ENCODE measurements around the gene GSDME. TPM values are rescaled to one million over a fixed set of nuclear protein-coding genes. Genes with fewer than 3 reads are reported as not detected.

GSDME gene
- total RNA-seq, 1 donor from 2014 or later, result 10.4 TPM

- intact Hi-C loops (cut with micrococcal nuclease), result loop anchor here (2.0 kb wide), 1 partner anchor 30 kb away; the partner anchor contains the start of gene GSDME
- H3K4me1 Mint-ChIP-seq, result peaks cover 13% of the 10 kb centered on the region
- H3K27ac Mint-ChIP-seq, result peak overlapping the region; percentile 51
- H3K9me3 Mint-ChIP-seq, result peaks cover 15% of the 10 kb centered on the region
- no peaks in the 10 kb centered on the region for H3K27me3 Mint-ChIP-seq
- H3K36me3 Mint-ChIP-seq (ENCODE audit: low read depth), result peaks cover 33% of the 10 kb centered on the region
- DNase-seq, result peak; percentile 62
- no peak overlapping the region for H3K4me3 Mint-ChIP-seq
Measured at GRCh38 chr7:24786941-24787340, 29.7 kb upstream of the GSDME start.

- Mint-ChIP-seq H3K4me3 (no peak overlapping the region), H3K4me1 (peaks cover 13% of the 10 kb centered on the region), H3K27ac (no peak overlapping the region), H3K36me3 (ENCODE audit: low read depth) (peaks cover 34% of the 10 kb centered on the region), H3K27me3 (no peaks in the 10 kb centered on the region), H3K9me3 (peaks cover 15% of the 10 kb centered on the region)
- intact Hi-C loops (cut with micrococcal nuclease), result loop anchor here (2.0 kb wide), 1 partner anchor 30 kb away; the partner anchor contains the start of gene GSDME
- DNase-seq, result no peak
Measured at GRCh38 chr7:24786306-24786705, 29.0 kb upstream of the GSDME start.

GRCh38 chr7:24784277-24784676 lies 27.0 kb upstream of the GSDME start:
- intact Hi-C loops (cut with micrococcal nuclease), result no loop called here
- Mint-ChIP-seq H3K27ac (no peak overlapping the region), H3K9me3 (peaks cover 15% of the 10 kb centered on the region), H3K4me3 (no peak overlapping the region), H3K36me3 (ENCODE audit: low read depth) (peaks cover 30% of the 10 kb centered on the region), H3K27me3 (no peaks in the 10 kb centered on the region), H3K4me1 (peaks cover 13% of the 10 kb centered on the region)
- no peak for DNase-seq

- H3K36me3 Mint-ChIP-seq (ENCODE audit: low read depth), result peaks cover 32% of the 10 kb centered on the region
- intact Hi-C loops (cut with micrococcal nuclease), result no loop called here
- H3K27ac Mint-ChIP-seq, result no peak overlapping the region
- H3K9me3 Mint-ChIP-seq, result peaks cover 15% of the 10 kb centered on the region
- no peak overlapping the region for H3K4me3 Mint-ChIP-seq
- peaks cover 16% of the 10 kb centered on the region for H3K4me1 Mint-ChIP-seq
- no peaks in the 10 kb centered on the region for H3K27me3 Mint-ChIP-seq
- no peak for DNase-seq
Measured at GRCh38 chr7:24783698-24784097, 26.4 kb upstream of the GSDME start.

- H3K9me3 Mint-ChIP-seq, result peaks cover 15% of the 10 kb centered on the region
- no peak overlapping the region for H3K4me3 Mint-ChIP-seq
- H3K36me3 Mint-ChIP-seq (ENCODE audit: low read depth), result peaks cover 25% of the 10 kb centered on the region
- DNase-seq, result no peak
- H3K4me1 Mint-ChIP-seq, result peaks cover 5% of the 10 kb centered on the region
- no peak overlapping the region for H3K27ac Mint-ChIP-seq
- intact Hi-C loops (cut with micrococcal nuclease), result no loop called here
- no peaks in the 10 kb centered on the region for H3K27me3 Mint-ChIP-seq
Measured at GRCh38 chr7:24781106-24781505, 23.8 kb upstream of the GSDME start.

GRCh38 chr7:24779283-24779655 lies 22.0 kb upstream of the GSDME start:
- peaks cover 15% of the 10 kb centered on the region for H3K9me3 Mint-ChIP-seq

GRCh38 chr7:24778543-24779282 lies 21.4 kb upstream of the GSDME start:
- H3K4me3 Mint-ChIP-seq, result no peak overlapping the region
- intact Hi-C loops (cut with micrococcal nuclease), result no loop called here
- peak overlapping the region; percentile 36 for H3K27ac Mint-ChIP-seq
- no peak for DNase-seq
- H3K4me1 Mint-ChIP-seq, result peaks cover 7% of the 10 kb centered on the region
- H3K27me3 Mint-ChIP-seq, result no peaks in the 10 kb centered on the region
- peaks cover 16% of the 10 kb centered on the region for H3K36me3 Mint-ChIP-seq (ENCODE audit: low read depth)
- peaks cover 10% of the 10 kb centered on the region for H3K9me3 Mint-ChIP-seq

More at GRCh38 chr7:24779283-24779655, 22.0 kb upstream of the GSDME start:
- intact Hi-C loops (cut with micrococcal nuclease), result no loop called here
- Mint-ChIP-seq H3K4me3 (no peak overlapping the region), H3K4me1 (peaks cover 5% of the 10 kb centered on the region), H3K27ac (no peak overlapping the region), H3K27me3 (no peaks in the 10 kb centered on the region), H3K36me3 (ENCODE audit: low read depth) (peaks cover 22% of the 10 kb centered on the region)
- DNase-seq, result no peak

GRCh38 chr7:24777806-24778205 lies 20.5 kb upstream of the GSDME start:
- intact Hi-C loops (cut with micrococcal nuclease), result no loop called here

GRCh38 chr7:24773646-24774045 lies 16.4 kb upstream of the GSDME start:
- Mint-ChIP-seq H3K27me3 (no peaks in the 10 kb centered on the region), H3K36me3 (ENCODE audit: low read depth) (peaks cover 14% of the 10 kb centered on the region), H3K4me3 (no peak overlapping the region), H3K4me1 (peaks cover 19% of the 10 kb centered on the region), H3K27ac (no peak overlapping the region), H3K9me3 (peaks cover 16% of the 10 kb centered on the region)
- no peak for DNase-seq
- intact Hi-C loops (cut with micrococcal nuclease), result no loop called here

More at GRCh38 chr7:24777806-24778205, 20.5 kb upstream of the GSDME start:
- peaks cover 3% of the 10 kb centered on the region for H3K9me3 Mint-ChIP-seq
- H3K4me1 Mint-ChIP-seq, result peaks cover 11% of the 10 kb centered on the region
- no peak for DNase-seq
- no peak overlapping the region for H3K4me3 Mint-ChIP-seq
- no peak overlapping the region for H3K27ac Mint-ChIP-seq
- peaks cover 10% of the 10 kb centered on the region for H3K36me3 Mint-ChIP-seq (ENCODE audit: low read depth)
- no peaks in the 10 kb centered on the region for H3K27me3 Mint-ChIP-seq

- Mint-ChIP-seq H3K4me3 (no peak overlapping the region), H3K36me3 (ENCODE audit: low read depth) (peaks cover 14% of the 10 kb centered on the region), H3K4me1 (peaks cover 26% of the 10 kb centered on the region), H3K27ac (no peak overlapping the region), H3K9me3 (peaks cover 16% of the 10 kb centered on the region), H3K27me3 (peaks cover 7% of the 10 kb centered on the region)
- DNase-seq, result no peak
- intact Hi-C loops (cut with micrococcal nuclease), result loop anchor here (1.0 kb wide), 1 partner anchor 15 kb away; no protein-coding TSS in a partner anchor
Measured at GRCh38 chr7:24769851-24770250, 12.6 kb upstream of the GSDME start.

GRCh38 chr7:24769014-24769830 lies 12.0 kb upstream of the GSDME start:
- intact Hi-C loops (cut with micrococcal nuclease), result loop anchor here (1.0 kb wide), 1 partner anchor 14 kb away; no protein-coding TSS in a partner anchor
- peaks cover 26% of the 10 kb centered on the region for H3K4me1 Mint-ChIP-seq

GRCh38 chr7:24767878-24768569 lies 10.8 kb upstream of the GSDME start:
- peaks cover 16% of the 10 kb centered on the region for H3K9me3 Mint-ChIP-seq
- intact Hi-C loops (cut with micrococcal nuclease), result no loop called here
- H3K36me3 Mint-ChIP-seq (ENCODE audit: low read depth), result peaks cover 13% of the 10 kb centered on the region
- H3K4me3 Mint-ChIP-seq, result no peak overlapping the region
- no peak for DNase-seq
- H3K4me1 Mint-ChIP-seq, result peaks cover 21% of the 10 kb centered on the region
- peaks cover 21% of the 10 kb centered on the region for H3K27me3 Mint-ChIP-seq
- H3K27ac Mint-ChIP-seq, result no peak overlapping the region

More at GRCh38 chr7:24769014-24769830, 12.0 kb upstream of the GSDME start:
- peak; percentile 64 for DNase-seq
- H3K27me3 Mint-ChIP-seq, result peaks cover 13% of the 10 kb centered on the region
- H3K9me3 Mint-ChIP-seq, result peaks cover 16% of the 10 kb centered on the region
- peak overlapping the region; percentile 29 for H3K4me3 Mint-ChIP-seq
- H3K36me3 Mint-ChIP-seq (ENCODE audit: low read depth), result peaks cover 14% of the 10 kb centered on the region
- H3K27ac Mint-ChIP-seq, result peak overlapping the region; percentile 52

- Mint-ChIP-seq H3K36me3 (ENCODE audit: low read depth) (peaks cover under 1% of the 10 kb centered on the region), H3K4me1 (peaks cover 22% of the 10 kb centered on the region), H3K27me3 (peaks cover 34% of the 10 kb centered on the region), H3K4me3 (no peak overlapping the region), H3K27ac (no peak overlapping the region), H3K9me3 (peaks cover 5% of the 10 kb centered on the region)
- DNase-seq, result no peak
- intact Hi-C loops (cut with micrococcal nuclease), result no loop called here
Measured at GRCh38 chr7:24764972-24765744, 7.9 kb upstream of the GSDME start.
